SK-N-SH treated with all-trans-retinoic acid at 6 μM for 48 hours (cell line): ENCODE results near the gene TEX26.

Source experiments
- ARNTL ChIP-seq: fragments of 450-650 bp; formaldehyde crosslinking; IDR thresholded peaks from 2 replicates; pipeline ENCODE4 v1.5.0; 2020; ENCODE audit warnings: low read depth, mild to moderate bottlenecking, moderate library complexity, borderline replicate concordance
- CREB5 ChIP-seq: fragments of 250-450 bp; sonication (Bioruptor Pico); IDR thresholded peaks from 2 replicates; pipeline ENCODE4 v1.5.1; 2020; ENCODE audit warnings: low read depth, mild to moderate bottlenecking, moderate library complexity
- CSDC2 ChIP-seq: fragments of 250-450 bp; sonication (Bioruptor Pico); IDR thresholded peaks from 2 replicates; pipeline ENCODE4 v1.5.0; 2020; ENCODE audit warnings: mild to moderate bottlenecking, moderate library complexity
- PATZ1 ChIP-seq: fragments of 250-450 bp; sonication (Bioruptor Pico); IDR thresholded peaks from 2 replicates; pipeline ENCODE4 v1.8.0; 2020; ENCODE audit warnings: mild to moderate bottlenecking, moderate library complexity, borderline replicate concordance
- ZFP30 ChIP-seq: fragments of 450-650 bp; formaldehyde crosslinking; IDR thresholded peaks from 2 replicates; pipeline ENCODE4 v1.5.0; 2022; ENCODE audit warnings: mild to moderate bottlenecking, moderate library complexity
- ZNF70 ChIP-seq: fragments of 450-650 bp; formaldehyde crosslinking; IDR thresholded peaks from 2 replicates; pipeline ENCODE4 v1.5.0; 2020; ENCODE audit warnings: mild to moderate bottlenecking, moderate library complexity

- no peak for TF ChIP-seq ARNTL
- TF ChIP-seq CREB5, result no peak
- no peak for TF ChIP-seq ZNF70
- TF ChIP-seq ZFP30 (CRISPR knock-in tag), result no peak
- no peak for TF ChIP-seq PATZ1 (CRISPR knock-in tag)
- no peak for TF ChIP-seq CSDC2 (CRISPR knock-in tag)
These were observed 66.0 kb downstream of the TEX26 start for GRCh38 chr13:30998136-30999088.
